Activated T-cell treated with anti-CD3 and anti-CD28 coated beads, Interleukin-2, amount 50 U/mL, for 72 hours (primary cell): ENCODE data around the gene TCEA2. TPM values are rescaled to one million over a fixed set of nuclear protein-coding genes. Genes with fewer than 3 reads are reported as not detected.

Experiments used
- ATAC-seq, 2 donors: fragments of 150-1000 bp; cut with Tn5 transposase; replicated peaks in 1 of 2; 2 replicates each; pipeline ENCODE4 v1.10.0; 2021; ENCODE audit warnings: moderate library complexity in 2 of 2, mild to moderate bottlenecking in 1 of 2
- DNase-seq, 2 donors: peaks; one replicate each; pipeline ENCODE4 v3.0.0; 2021 to 2022; ENCODE audit warnings: mixed read lengths in 1 of 2
- H3K27ac Mint-ChIP-seq: one replicate; pipeline ENCODE4 v1.8.0; 2022; ENCODE audit warnings: mild to moderate bottlenecking, moderate library complexity, mixed read lengths
- H3K27me3 Mint-ChIP-seq: one replicate; pipeline ENCODE4 v1.8.0; 2022; ENCODE audit warnings: low read depth, mixed read lengths
- H3K36me3 Mint-ChIP-seq, 2 donors: one replicate each; pipeline ENCODE4 v1.8.0; 2022; ENCODE audit warnings: mixed read lengths in 2 of 2, mild to moderate bottlenecking in 1 of 2; ENCODE audit not compliant: insufficient read depth in 2 of 2
- H3K4me1 Mint-ChIP-seq: one replicate; pipeline ENCODE4 v1.8.0; 2022; ENCODE audit warnings: low read depth, mixed read lengths
- H3K4me3 Mint-ChIP-seq, 2 donors: one replicate each; pipeline ENCODE4 v1.8.0; 2022; ENCODE audit warnings: mild to moderate bottlenecking in 2 of 2, mixed read lengths in 2 of 2, moderate library complexity in 2 of 2
- H3K9me3 Mint-ChIP-seq, 2 donors: one replicate each; pipeline ENCODE4 v1.8.0; 2022; ENCODE audit warnings: mixed read lengths in 2 of 2
- total RNA-seq, 2 donors: library from RNA; stranded (reverse); gene quantifications; one replicate each; pipeline ENCODE4 v1.2.3, GENCODE V29; 2022

TCEA2 gene
- total RNA-seq, 2 donors from 2014 or later: 55.5 to 61.6 TPM

GRCh38 chr20:64049060-64049877, 13.7 kb upstream of the TCEA2 start, which contains the start of gene SOX18:
Gene SOX18, minus strand, starts transcription at chr20:64049639. Its CDS starts 123 bp downstream, at chr20:64049516.
- H3K27me3 Mint-ChIP-seq: peaks cover 36% of the 10 kb centered on the region
- H3K9me3 Mint-ChIP-seq: no peaks in the 10 kb centered on the region
- H3K27ac Mint-ChIP-seq: no peak within 1 kb of the TSS
- DNase-seq: peak; percentile 64 to 72
- no peaks in the 10 kb centered on the region for H3K36me3 Mint-ChIP-seq
- H3K4me3 Mint-ChIP-seq: peak within 1 kb of the TSS; percentile 47 to 79
- peaks cover 4% of the 10 kb centered on the region for H3K4me1 Mint-ChIP-seq
- ATAC-seq: peak; percentile 72 to 80

- Mint-ChIP-seq H3K4me1 (peaks cover 4% of the 10 kb centered on the region), H3K4me3 (peak overlapping the region; percentile 47 to 71), H3K27ac (no peak overlapping the region), H3K36me3 (no peaks in the 10 kb centered on the region), H3K9me3 (no peaks in the 10 kb centered on the region), H3K27me3 (peaks cover 36% of the 10 kb centered on the region)
- no peak for DNase-seq
- no peak for ATAC-seq
These were observed 13.1 kb upstream of the TCEA2 start for GRCh38 chr20:64049878-64050260.

- Mint-ChIP-seq H3K27ac (no peak overlapping the region), H3K9me3 (no peaks in the 10 kb centered on the region), H3K4me1 (peaks cover 4% of the 10 kb centered on the region), H3K36me3 (no peaks in the 10 kb centered on the region), H3K4me3 (peak overlapping the region; percentile 40 to 71), H3K27me3 (peaks cover 36% of the 10 kb centered on the region)
- ATAC-seq (no peak), DNase-seq (no peak)
These were observed 12.6 kb upstream of the TCEA2 start for GRCh38 chr20:64050261-64051032.

- H3K4me3 Mint-ChIP-seq: no peak overlapping the region
- H3K9me3 Mint-ChIP-seq: no peaks in the 10 kb centered on the region
- no peak overlapping the region for H3K27ac Mint-ChIP-seq
- H3K4me1 Mint-ChIP-seq: peaks cover 4% of the 10 kb centered on the region
- DNase-seq (no peak), ATAC-seq (no peak)
- peaks cover 36% of the 10 kb centered on the region for H3K27me3 Mint-ChIP-seq
- no peaks in the 10 kb centered on the region for H3K36me3 Mint-ChIP-seq
These were observed 12.0 kb upstream of the TCEA2 start for GRCh38 chr20:64051033-64051452.

GRCh38 chr20:64051561-64052325, 11.3 kb upstream of the TCEA2 start:
- no peak overlapping the region for H3K27ac Mint-ChIP-seq
- H3K36me3 Mint-ChIP-seq: no peaks in the 10 kb centered on the region
- ATAC-seq (no peak), DNase-seq (no peak)
- H3K4me3 Mint-ChIP-seq: no peak overlapping the region
- H3K9me3 Mint-ChIP-seq: no peaks in the 10 kb centered on the region
- H3K4me1 Mint-ChIP-seq: peaks cover under 1% of the 10 kb centered on the region
- H3K27me3 Mint-ChIP-seq: peaks cover 29% of the 10 kb centered on the region

- Mint-ChIP-seq H3K27me3 (peaks cover 23% of the 10 kb centered on the region), H3K27ac (no peak overlapping the region), H3K4me3 (no peak overlapping the region), H3K9me3 (no peaks in the 10 kb centered on the region), H3K36me3 (no peaks in the 10 kb centered on the region), H3K4me1 (peaks cover 3% of the 10 kb centered on the region)
- no peak for ATAC-seq
- DNase-seq: no peak
These were observed 10.7 kb upstream of the TCEA2 start for GRCh38 chr20:64052326-64052722.

GRCh38 chr20:64052987-64053840, 9.8 kb upstream of the TCEA2 start:
- Mint-ChIP-seq H3K36me3 (no peaks in the 10 kb centered on the region), H3K4me3 (no peak overlapping the region), H3K4me1 (peaks cover 12% of the 10 kb centered on the region), H3K27ac (no peak overlapping the region), H3K27me3 (peaks cover 21% of the 10 kb centered on the region), H3K9me3 (no peaks in the 10 kb centered on the region)
- no peak for ATAC-seq
- DNase-seq: no peak

- peaks cover 21% of the 10 kb centered on the region for H3K27me3 Mint-ChIP-seq
These were observed 8.9 kb upstream of the TCEA2 start for GRCh38 chr20:64053841-64054661.

GRCh38 chr20:64055396-64055892, 7.6 kb upstream of the TCEA2 start:
- H3K27ac Mint-ChIP-seq: no peak overlapping the region
- no peak for ATAC-seq
- no peak overlapping the region for H3K4me3 Mint-ChIP-seq
- no peak for DNase-seq
- no peaks in the 10 kb centered on the region for H3K9me3 Mint-ChIP-seq
- H3K27me3 Mint-ChIP-seq: peaks cover 20% of the 10 kb centered on the region
- H3K4me1 Mint-ChIP-seq: peaks cover 23% of the 10 kb centered on the region
- no peaks in the 10 kb centered on the region for H3K36me3 Mint-ChIP-seq

More at GRCh38 chr20:64053841-64054661, 8.9 kb upstream of the TCEA2 start:
- no peaks in the 10 kb centered on the region for H3K36me3 Mint-ChIP-seq
- H3K4me1 Mint-ChIP-seq: peaks cover 17% of the 10 kb centered on the region
- H3K27ac Mint-ChIP-seq: peak overlapping the region; percentile 29
- DNase-seq: no peak
- no peaks in the 10 kb centered on the region for H3K9me3 Mint-ChIP-seq
- no peak for ATAC-seq
- H3K4me3 Mint-ChIP-seq: no peak overlapping the region

GRCh38 chr20:64055893-64056638, 6.9 kb upstream of the TCEA2 start:
- H3K36me3 Mint-ChIP-seq: no peaks in the 10 kb centered on the region
- H3K9me3 Mint-ChIP-seq: no peaks in the 10 kb centered on the region
- no peak for ATAC-seq

GRCh38 chr20:64056639-64056888, 6.4 kb upstream of the TCEA2 start:
- Mint-ChIP-seq H3K27ac (no peak overlapping the region), H3K9me3 (no peaks in the 10 kb centered on the region), H3K4me3 (no peak overlapping the region), H3K36me3 (no peaks in the 10 kb centered on the region), H3K27me3 (peaks cover 9% of the 10 kb centered on the region), H3K4me1 (peaks cover 23% of the 10 kb centered on the region)
- DNase-seq (no peak), ATAC-seq (no peak)

More at GRCh38 chr20:64055893-64056638, 6.9 kb upstream of the TCEA2 start:
- no peak overlapping the region for H3K27ac Mint-ChIP-seq
- peaks cover 23% of the 10 kb centered on the region for H3K4me1 Mint-ChIP-seq
- H3K27me3 Mint-ChIP-seq: peaks cover 14% of the 10 kb centered on the region
- H3K4me3 Mint-ChIP-seq: no peak overlapping the region
- DNase-seq: no peak
